ENCODE measurements around the gene CEP85. TPM values are rescaled to one million over a fixed set of nuclear protein-coding genes. Genes with fewer than 3 reads are reported as not detected.

Gene CEP85
- total RNA-seq, 1 experiment from 2014 or later: 38.6 TPM

DNA sequence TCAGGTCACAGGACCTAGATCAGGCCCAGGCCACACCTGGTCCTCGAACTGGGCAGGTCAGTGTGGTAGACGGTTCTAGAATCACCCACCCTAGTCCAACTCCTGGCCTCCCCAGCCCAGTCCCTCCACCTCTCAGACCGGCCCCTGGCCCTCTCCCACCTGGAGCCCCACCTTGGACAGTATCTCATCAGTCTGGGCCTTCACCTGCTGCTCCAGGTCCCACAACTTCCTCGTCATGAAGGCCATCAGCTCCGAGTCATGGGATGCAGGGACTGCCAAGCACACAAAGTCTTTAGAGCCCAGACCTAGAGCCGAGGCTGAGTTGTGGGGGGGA is 63.8 kb downstream of the CEP85 start:
- H2BK12ac ChIP-seq (ENCODE audit: insufficient read length, low read depth, low read length): no peak overlapping the region
- Mint-ChIP-seq H3K27me3 (ENCODE audit: low read depth) (0 out of 2 replicates have a peak, but pooled peaks cover 2% of the 10 kb centered on the region), H3K9me3 (no peaks in the 10 kb centered on the region), H3K27ac (peak overlapping the region in 1 of 3 experiments; percentile 70; a peak in 1 of 7 replicates), H3K4me1 (0 out of 4 replicates have a peak, but pooled peaks cover 3 to 4% of the 10 kb centered on the region in 2 experiments), H3K4me3 (no peak overlapping the region), H3K36me3 (ENCODE audit: insufficient read depth in 1 of 3, low read depth in 3 of 3) (peaks cover 0 to 2% (median 0%) of the 10 kb centered on the region in 3 experiments; a peak in 1 of 7 replicates)
- H3K27ac ChIP-seq (ENCODE audit: insufficient read length, low read depth, low read length): no peak overlapping the region
- no peak overlapping the region for H3K4me2 ChIP-seq (ENCODE audit: insufficient read depth, insufficient read length, low read length)
- H3K56ac ChIP-seq (ENCODE audit: insufficient read length, low read depth, low read length): no peak overlapping the region
- no peak overlapping the region for H3K9ac ChIP-seq (ENCODE audit: extremely low read depth, insufficient read length, low read length)
- no peak overlapping the region for H3K14ac ChIP-seq (ENCODE audit: insufficient read depth, low read length)
- no peak for DNase-seq
- no peaks in the 10 kb centered on the region for H3K4me1 ChIP-seq (ENCODE audit: insufficient read depth, low read length)
- no peaks in the 10 kb centered on the region for H3K9me3 ChIP-seq (ENCODE audit: control insufficient read depth, low read depth, low read length)
- H3T11ph ChIP-seq (ENCODE audit: low read length): no peak overlapping the region
- H4K8ac ChIP-seq (replicated peaks; ENCODE audit: insufficient read length, low read depth, low read length): no peak overlapping the region
- no peaks in the 10 kb centered on the region for H4K20me1 ChIP-seq (ENCODE audit: control insufficient read depth, insufficient read depth, insufficient read length)
- TF ChIP-seq, protein P1, sequence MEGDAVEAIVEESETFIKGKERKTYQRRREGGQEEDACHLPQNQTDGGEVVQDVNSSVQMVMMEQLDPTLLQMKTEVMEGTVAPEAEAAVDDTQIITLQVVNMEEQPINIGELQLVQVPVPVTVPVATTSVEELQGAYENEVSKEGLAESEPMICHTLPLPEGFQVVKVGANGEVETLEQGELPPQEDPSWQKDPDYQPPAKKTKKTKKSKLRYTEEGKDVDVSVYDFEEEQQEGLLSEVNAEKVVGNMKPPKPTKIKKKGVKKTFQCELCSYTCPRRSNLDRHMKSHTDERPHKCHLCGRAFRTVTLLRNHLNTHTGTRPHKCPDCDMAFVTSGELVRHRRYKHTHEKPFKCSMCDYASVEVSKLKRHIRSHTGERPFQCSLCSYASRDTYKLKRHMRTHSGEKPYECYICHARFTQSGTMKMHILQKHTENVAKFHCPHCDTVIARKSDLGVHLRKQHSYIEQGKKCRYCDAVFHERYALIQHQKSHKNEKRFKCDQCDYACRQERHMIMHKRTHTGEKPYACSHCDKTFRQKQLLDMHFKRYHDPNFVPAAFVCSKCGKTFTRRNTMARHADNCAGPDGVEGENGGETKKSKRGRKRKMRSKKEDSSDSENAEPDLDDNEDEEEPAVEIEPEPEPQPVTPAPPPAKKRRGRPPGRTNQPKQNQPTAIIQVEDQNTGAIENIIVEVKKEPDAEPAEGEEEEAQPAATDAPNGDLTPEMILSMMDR (conservative IDR thresholded peaks at IDR 0.05): no peak
- H2BK120ac ChIP-seq (ENCODE audit: low read depth, low read length, poor library complexity, severe bottlenecking): no peak overlapping the region
- no peak overlapping the region for H3K4ac ChIP-seq (ENCODE audit: low read depth, low read length)
- H2BK20ac ChIP-seq (ENCODE audit: low read depth, low read length, poor library complexity, severe bottlenecking): no peak overlapping the region
- no peaks in the 10 kb centered on the region for H3K27me3 ChIP-seq (ENCODE audit: insufficient read depth, low read length)
- H4K5ac ChIP-seq (ENCODE audit: insufficient read length, low read depth, low read length): no peak overlapping the region
- no peak overlapping the region for H2AFZ ChIP-seq (ENCODE audit: low read length)
- H2AK5ac ChIP-seq (ENCODE audit: insufficient read length, low read length): no peak overlapping the region
- no peak overlapping the region for H2BK5ac ChIP-seq (ENCODE audit: insufficient read length, low read length)
- H3K79me2 ChIP-seq (ENCODE audit: insufficient read depth, low read length): no peaks in the 10 kb centered on the region
- H3K79me1 ChIP-seq (ENCODE audit: insufficient read depth, low read depth, low read length, poor library complexity, severe bottlenecking): no peaks in the 10 kb centered on the region
- H3K23me2 ChIP-seq (ENCODE audit: insufficient read length, low read depth, low read length, poor library complexity, severe bottlenecking): no peaks in the 10 kb centered on the region
- no peak overlapping the region for H3K18ac ChIP-seq (ENCODE audit: insufficient read length, low read depth, low read length)
- no peak overlapping the region for H3K23ac ChIP-seq (ENCODE audit: insufficient read length, low read depth, low read length)
- H2BK15ac ChIP-seq (ENCODE audit: low read depth, low read length): no peak overlapping the region
- no CpG with 5 or more reads among the region's 6 CpGs for WGBS (ENCODE audit: extremely low coverage, insufficient read length, low lambda C conversion rate)
- no peak overlapping the region for H4K91ac ChIP-seq (ENCODE audit: insufficient read length, low read depth, low read length)
